GM12878 (cell line): ENCODE measurements around the gene SF3B2. TPM values are rescaled to one million over a fixed set of nuclear protein-coding genes. Genes with fewer than 3 reads are reported as not detected.

Experiments
- ATAC-seq: fragments of 200-7000 bp; cut with Tn5 transposase; 3 replicates; pipeline ENCODE4 v1.9.1; 2020; ENCODE audit warnings: mild to moderate bottlenecking, moderate library complexity
- BruUV-seq: library from RNA; stranded (reverse); fragments of 400-500 nt; replicated peaks from 2 replicates; lab custom pipeline; 2021; lab: Mats Ljungman, UMichigan
- CTCF ChIA-PET: fragments of 300-600 bp; sonication (Branson Sonifier 250); formaldehyde crosslinking; extraction: SDS; loops from one replicate; lab custom pipeline; 2021; ENCODE audit warnings: inconsistent platforms; lab: Yijun Ruan, JAX
- POLR2A ChIA-PET: fragments of 350-600 bp; formaldehyde crosslinking; extraction: SDS; loops from one replicate; lab custom pipeline; 2021; ENCODE audit warnings: inconsistent platforms; lab: Charles Lee
- RAD21 ChIA-PET: fragments of 300-600 bp; sonication (Branson Sonifier 250); formaldehyde crosslinking; loops from one replicate; lab custom pipeline; 2023; ENCODE audit warnings: antibody characterized with exemption; ENCODE audit not compliant: unreplicated experiment; lab: Charles Lee
- SMC1A ChIA-PET: fragments of 300-600 bp; sonication (Branson Sonifier 250); formaldehyde crosslinking; loops from one replicate; lab custom pipeline; 2023; ENCODE audit not compliant: unreplicated experiment, uncharacterized antibody; lab: Charles Lee
- DNase-seq: peaks from one replicate; pipeline ENCODE4 v3.0.0-alpha.2; 2011; ENCODE audit warnings: low read depth, low spot score
- FAIRE-seq: peaks from 3 replicates; lab custom pipeline; 2011; peaks lifted over from hg19 to GRCh38; lab: Jason Lieb, UNC
- H2AFZ ChIP-seq: 2 replicates; pipeline ENCODE4 v1.6.0; 2011; ENCODE audit warnings: low read depth, low read length, control low read depth; ENCODE audit not compliant: control insufficient read depth
- H3K27ac ChIP-seq: 2 replicates; pipeline ENCODE4 v1.5.1; 2011; ENCODE audit warnings: control low read depth; ENCODE audit not compliant: control insufficient read depth, insufficient read depth
- H3K27me3 ChIP-seq, 2 experiments: replicated peaks in 1 of 2; 2 replicates each; pipeline versions ENCODE4 v1.6.0 to v1.6.1; 2011; ENCODE audit warnings: low read length in 1 of 2; ENCODE audit not compliant: control insufficient read depth in 2 of 2, insufficient read depth in 2 of 2
- H3K36me3 ChIP-seq, 2 experiments: 2 replicates each; pipeline ENCODE4 v1.5.1; 2011; ENCODE audit warnings: low read length in 1 of 2; ENCODE audit not compliant: control insufficient read depth in 2 of 2, insufficient read depth in 2 of 2
- H3K4me1 ChIP-seq: 2 replicates; pipeline ENCODE4 v1.6.1; 2011; ENCODE audit warnings: mild to moderate bottlenecking, low read length, moderate library complexity, mixed read lengths; ENCODE audit not compliant: control insufficient read depth, insufficient read depth
- H3K4me2 ChIP-seq: 2 replicates; pipeline ENCODE4 v1.6.0; 2011; ENCODE audit warnings: control low read depth; ENCODE audit not compliant: control insufficient read depth, insufficient read depth
- H3K4me3 ChIP-seq: fragments of 200-600 bp; sonication (generic); 2 replicates; pipeline ENCODE4 v1.5.1; 2016
- H3K79me2 ChIP-seq: 2 replicates; pipeline ENCODE4 v1.6.0; 2011; ENCODE audit warnings: low read length; ENCODE audit not compliant: control insufficient read depth, insufficient read depth
- H3K9ac ChIP-seq: 2 replicates; pipeline ENCODE4 v1.8.0; 2011; ENCODE audit warnings: low read length, control low read depth, mixed read lengths; ENCODE audit not compliant: control insufficient read depth, insufficient read depth
- H3K9me3 ChIP-seq: replicated peaks from 3 replicates; pipeline ENCODE4 v1.5.1; 2011; ENCODE audit warnings: mild to moderate bottlenecking, low read length; ENCODE audit not compliant: control insufficient read depth, insufficient read depth
- H4K20me1 ChIP-seq: 2 replicates; pipeline ENCODE4 v1.6.0; 2011; ENCODE audit not compliant: control insufficient read depth, insufficient read depth
- BHLHE40 ChIP-seq, 2 experiments: fragments of 450-650 bp in 1 of 2; IDR thresholded peaks; 2 replicates each; pipeline ENCODE4 v1.6.1; 2011 to 2017; ENCODE audit warnings: low read depth in 2 of 2, borderline replicate concordance in 1 of 2, improper control_type of control experiment in 1 of 2, low read length in 1 of 2, mild to moderate bottlenecking in 1 of 2
- NFYA ChIP-seq: IDR thresholded peaks from 2 replicates; pipeline ENCODE4 v1.6.1; 2011; ENCODE audit warnings: low read depth, mild to moderate bottlenecking, low read length, improper control_type of control experiment, borderline replicate concordance
- SMAD5 ChIP-seq: IDR thresholded peaks from 2 replicates; pipeline ENCODE4 v1.6.1; 2016; ENCODE audit warnings: antibody characterized with exemption, low read depth
- WGBS: methylation state at CpG from one replicate; pipeline ENCODE4 v1.1.6; 2016; ENCODE audit warnings: low lambda C conversion rate; ENCODE audit not compliant: insufficient replicate concordance, insufficient coverage; ENCODE audit errors: missing lambda C conversion rate; 5-methylcytosine and 5-hydroxymethylcytosine counted together
- in situ Hi-C: fragments of 300-500 bp; cut with MboI; formaldehyde crosslinking; loops from 9 replicates; pipeline ENCODE4 v1.14.3; 2018; ENCODE audit warnings: mixed read lengths
- intact Hi-C: fragments of 100-400 bp; cut with micrococcal nuclease; formaldehyde crosslinking; loops from one replicate; pipeline ENCODE4 v1.14.2; 2022; ENCODE audit not compliant: unreplicated experiment
- polyA plus RNA-seq, 11 experiments: library from polyadenylated mRNA; depleted of rRNA in 4 of 11; unstranded in 6 of 11; stranded (reverse) in 5 of 11; fragments of >200 nt; fragmentation: Nextera tagmentation in 4 of 11; fragmentation: Illumina TruSeq in 1 of 11; extraction: Ambion mirVana in 4 of 11; extraction: Trizol in 1 of 11; gene quantifications; 1 replicate in 1 of 11; 2 replicates in 10 of 11; pipeline versions ENCODE4 v1.2.1 to v1.2.3, GENCODE V29; 2011 to 2016; ENCODE audit warnings: inconsistent platforms in 2 of 11, missing spikeins in 2 of 11, low read depth in 1 of 11
- total RNA-seq, 4 experiments: library from RNA; depleted of rRNA in 3 of 4; stranded (reverse); fragments of >200 nt in 3 of 4; fragmentation: Illumina TruSeq in 1 of 4; extraction: Trizol in 1 of 4; gene quantifications; 2 replicates each; pipeline versions ENCODE4 v1.2.1 to v1.2.3, GENCODE V29; 2013 to 2021
- TF ChIP-seq, protein P1 (sequence below): fragments of 450-650 bp; IDR thresholded peaks from 2 replicates; pipeline ENCODE4 v1.6.1; 2017; ENCODE audit warnings: mild to moderate bottlenecking, low read depth, inconsistent platforms; ENCODE audit not compliant: poor library complexity, severe bottlenecking

The SF3B2 gene
- total and polyA plus RNA-seq, 10 of the 15 experiments (the other 5 are each of a cell fraction or from before 2014, with no cell fraction given), result 56.3 to 245 (median 144) TPM

DNA sequence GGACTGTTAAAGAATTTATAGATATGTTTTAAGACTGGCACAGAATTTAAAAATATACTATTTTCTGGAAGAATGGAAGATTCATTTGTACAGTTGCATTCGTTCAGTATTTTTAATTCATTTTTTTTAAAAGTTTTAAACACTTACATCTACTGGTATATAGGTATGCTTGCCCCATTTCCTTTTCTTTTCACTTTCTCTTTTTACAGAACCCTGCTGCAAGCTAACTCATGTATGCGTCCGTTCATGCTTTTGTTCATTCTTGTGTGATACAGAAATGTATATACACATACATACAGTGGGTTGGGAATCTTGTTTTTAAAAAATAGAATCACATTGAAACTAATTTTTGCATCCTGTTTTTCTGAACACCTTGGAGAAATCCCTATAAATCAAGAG, 48.9 kb downstream of the SF3B2 start:
- Histone ChIP-seq H3K79me2 (peaks cover 47% of the 10 kb centered on the region), H3K27ac (peak overlapping the region; percentile 55), H3K9ac (peak overlapping the region; percentile 31), H3K36me3 (no peaks in the 10 kb centered on the region), H4K20me1 (no peaks in the 10 kb centered on the region), H3K9me3 (no peaks in the 10 kb centered on the region), H3K4me2 (peak overlapping the region; percentile 94), H3K27me3 (no peaks in the 10 kb centered on the region), H2AFZ (no peak overlapping the region), H3K4me1 (peaks cover 33% of the 10 kb centered on the region), H3K4me3 (peak overlapping the region; percentile 30)
- no TSS peak for BruUV-seq
- ChIA-PET SMC1A (interaction anchor here (0.6 to 4.0 kb wide), 8 partner anchors 11 to 35 kb away, joined by 3 to 18 read pairs (median 8); no protein-coding TSS in a partner anchor), CTCF (interaction anchor here (0.9 to 1.9 kb wide), 7 partner anchors 10 to 32 kb away, joined by 3 to 4 read pairs (median 3); no protein-coding TSS in a partner anchor), RAD21 (interaction anchor here (0.7 to 1.6 kb wide), 3 partner anchors 25 to 34 kb away, joined by 3 to 7 read pairs (median 6); no protein-coding TSS in a partner anchor), POLR2A (interaction anchor here (0.5 to 2.8 kb wide), 13 partner anchors 8 to 365 kb away, joined by 3 to 15 read pairs (median 4); partner anchors contain the start of genes PACS1 and PELI3)
- TF ChIP-seq BHLHE40 (IDR thresholded peaks at IDR 0.05; ENCODE audit: borderline replicate concordance in 1 of 2, low read depth in 2 of 2, low read length in 1 of 2) (0 out of 4 replicates have a peak, but pooled peaks of 1 of the 2 experiments have one; percentile 4), NFYA (no peak), SMAD5 (no peak)
- TF ChIP-seq, protein P1, sequence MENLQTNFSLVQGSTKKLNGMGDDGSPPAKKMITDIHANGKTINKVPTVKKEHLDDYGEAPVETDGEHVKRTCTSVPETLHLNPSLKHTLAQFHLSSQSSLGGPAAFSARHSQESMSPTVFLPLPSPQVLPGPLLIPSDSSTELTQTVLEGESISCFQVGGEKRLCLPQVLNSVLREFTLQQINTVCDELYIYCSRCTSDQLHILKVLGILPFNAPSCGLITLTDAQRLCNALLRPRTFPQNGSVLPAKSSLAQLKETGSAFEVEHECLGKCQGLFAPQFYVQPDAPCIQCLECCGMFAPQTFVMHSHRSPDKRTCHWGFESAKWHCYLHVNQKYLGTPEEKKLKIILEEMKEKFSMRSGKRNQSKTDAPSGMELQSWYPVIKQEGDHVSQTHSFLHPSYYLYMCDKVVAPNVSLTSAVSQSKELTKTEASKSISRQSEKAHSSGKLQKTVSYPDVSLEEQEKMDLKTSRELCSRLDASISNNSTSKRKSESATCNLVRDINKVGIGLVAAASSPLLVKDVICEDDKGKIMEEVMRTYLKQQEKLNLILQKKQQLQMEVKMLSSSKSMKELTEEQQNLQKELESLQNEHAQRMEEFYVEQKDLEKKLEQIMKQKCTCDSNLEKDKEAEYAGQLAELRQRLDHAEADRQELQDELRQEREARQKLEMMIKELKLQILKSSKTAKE, result no peak
- peak; percentile 51 for ATAC-seq
- in situ Hi-C loops, result no loop called here
- DNase-seq, result no peak
- 0% methylated on average over 3 of the region's 3 CpGs for WGBS
- no peak for FAIRE-seq
- intact Hi-C loops, result no loop called here
